Raji (cell line): ENCODE results near the gene TMEM217.

Experiments used
- POLR2A ChIP-seq: IDR thresholded peaks from 2 replicates; pipeline ENCODE4 v1.6.1; 2011; ENCODE audit warnings: low read depth, low read length, control low read depth; ENCODE audit not compliant: insufficient read depth

Gene TMEM217

GRCh38 chr6:37284781-37285180, 26.8 kb upstream of the TMEM217 start:
- no peak for TF ChIP-seq POLR2A

- no peak for TF ChIP-seq POLR2A
Measured at GRCh38 chr6:37283671-37284151, 25.8 kb upstream of the TMEM217 start.

- no peak for TF ChIP-seq POLR2A
Measured at GRCh38 chr6:37283268-37283667, 25.3 kb upstream of the TMEM217 start.

GRCh38 chr6:37282371-37282770, 24.4 kb upstream of the TMEM217 start:
- no peak for TF ChIP-seq POLR2A

GRCh38 chr6:37280162-37280887, 22.4 kb upstream of the TMEM217 start:
- TF ChIP-seq POLR2A = no peak

GRCh38 chr6:37279366-37280134, 21.6 kb upstream of the TMEM217 start:
- TF ChIP-seq POLR2A = no peak

- no peak for TF ChIP-seq POLR2A
Measured at GRCh38 chr6:37277001-37277409, 19.1 kb upstream of the TMEM217 start.

GRCh38 chr6:37275350-37275749, 17.4 kb upstream of the TMEM217 start:
- no peak for TF ChIP-seq POLR2A

- no peak for TF ChIP-seq POLR2A
Measured at GRCh38 chr6:37273690-37274089, 15.7 kb upstream of the TMEM217 start.

GRCh38 chr6:37272834-37273566, 15.1 kb upstream of the TMEM217 start:
- TF ChIP-seq POLR2A = no peak

- no peak for TF ChIP-seq POLR2A
Measured at GRCh38 chr6:37269105-37269504, 11.2 kb upstream of the TMEM217 start.

- TF ChIP-seq POLR2A = no peak
Measured at GRCh38 chr6:37265860-37266259, 7.9 kb upstream of the TMEM217 start.

GRCh38 chr6:37265001-37265400, 7.1 kb upstream of the TMEM217 start:
- TF ChIP-seq POLR2A = no peak

GRCh38 chr6:37262446-37263026, 4.6 kb upstream of the TMEM217 start:
- no peak for TF ChIP-seq POLR2A

GRCh38 chr6:37261198-37261597, 3.3 kb upstream of the TMEM217 start:
- no peak for TF ChIP-seq POLR2A
